HUES64 (cell line): Measurements from ENCODE around the gene PLEKHG4.
A peak's percentile ranks its signal among the peaks of the same experiment; 100 is the strongest.

Experiments
- H3K27ac ChIP-seq: 2 replicates; pipeline ENCODE4 v1.7.0; 2013; ENCODE audit warnings: low read depth, low read length, inconsistent platforms
- H3K27me3 ChIP-seq: 2 replicates; pipeline ENCODE4 v1.6.1; 2013; ENCODE audit warnings: mild to moderate bottlenecking, low read length; ENCODE audit not compliant: insufficient read depth
- H3K36me3 ChIP-seq: 2 replicates; pipeline ENCODE4 v1.6.1; 2013; ENCODE audit warnings: mild to moderate bottlenecking, low read length; ENCODE audit not compliant: insufficient read depth
- H3K4me1 ChIP-seq: 2 replicates; pipeline ENCODE4 v1.6.1; 2013; ENCODE audit warnings: mild to moderate bottlenecking, low read length, moderate library complexity; ENCODE audit not compliant: insufficient read depth
- H3K4me3 ChIP-seq: 2 replicates; pipeline ENCODE4 v1.5.1; 2013; ENCODE audit warnings: mild to moderate bottlenecking, low read length, moderate library complexity
- H3K9ac ChIP-seq: 2 replicates; pipeline ENCODE4 v1.6.1; 2013; ENCODE audit warnings: mild to moderate bottlenecking, low read depth, low read length
- H3K9me3 ChIP-seq: 2 replicates; pipeline ENCODE4 v1.6.1; 2013; ENCODE audit warnings: low read depth, low read length; ENCODE audit not compliant: insufficient read depth
- WGBS: fragments of 150-250, 120-280 bp; methylation state at CpG from one replicate; pipeline ENCODE4 v1.1.7; 2013; ENCODE audit warnings: missing lambda C conversion rate; 5-methylcytosine and 5-hydroxymethylcytosine counted together

The PLEKHG4 gene

DNA sequence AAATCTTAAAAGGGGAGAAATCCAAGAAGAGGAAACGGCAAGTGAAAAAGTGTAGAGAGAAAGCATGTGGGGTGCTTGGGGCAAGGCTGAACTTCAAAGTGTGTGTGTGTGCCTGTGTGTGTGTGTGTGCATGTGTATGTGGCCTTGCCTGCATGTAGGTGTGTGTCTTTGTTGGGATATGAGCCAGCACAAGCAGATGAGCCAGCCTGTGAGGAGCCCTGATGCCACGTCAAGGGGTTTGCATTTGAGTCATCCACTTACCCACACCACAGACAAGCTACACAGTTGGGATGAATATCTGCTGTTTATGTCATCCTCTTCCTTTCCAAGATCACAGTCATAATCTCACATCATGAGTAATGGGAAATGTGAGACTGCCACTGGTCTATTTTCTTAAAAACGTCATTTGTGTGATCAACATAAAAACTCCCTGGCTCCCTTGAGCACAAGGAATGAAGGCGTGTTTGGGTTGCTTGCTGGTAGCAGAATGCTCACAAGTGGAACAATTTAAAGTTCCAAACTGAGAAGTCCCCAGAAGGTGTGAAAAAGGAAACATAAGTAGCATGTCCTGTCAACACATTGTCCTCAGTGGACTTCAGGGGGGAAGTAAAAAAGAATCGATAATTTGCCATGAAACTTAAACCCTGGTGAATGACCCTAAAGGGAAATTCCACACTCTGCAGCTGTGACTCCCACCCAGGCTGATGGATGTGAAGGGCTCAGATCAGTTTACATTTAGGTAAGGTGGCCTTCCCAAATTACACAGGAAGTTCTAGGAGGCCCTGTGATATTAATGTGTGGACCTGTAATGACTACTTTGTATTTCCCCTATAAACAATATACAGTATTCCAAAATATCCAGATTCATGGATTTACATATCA is 32.5 kb downstream of the PLEKHG4 start:
- 95% methylated on average over 5 of the region's 5 CpGs for WGBS
- H3K4me3 ChIP-seq = no peak overlapping the region
- H3K36me3 ChIP-seq = no peaks in the 10 kb centered on the region
- no peaks in the 10 kb centered on the region for H3K27me3 ChIP-seq
- no peak overlapping the region for H3K27ac ChIP-seq
- H3K9ac ChIP-seq = no peak overlapping the region
- H3K4me1 ChIP-seq = no peaks in the 10 kb centered on the region
- no peaks in the 10 kb centered on the region for H3K9me3 ChIP-seq

DNA sequence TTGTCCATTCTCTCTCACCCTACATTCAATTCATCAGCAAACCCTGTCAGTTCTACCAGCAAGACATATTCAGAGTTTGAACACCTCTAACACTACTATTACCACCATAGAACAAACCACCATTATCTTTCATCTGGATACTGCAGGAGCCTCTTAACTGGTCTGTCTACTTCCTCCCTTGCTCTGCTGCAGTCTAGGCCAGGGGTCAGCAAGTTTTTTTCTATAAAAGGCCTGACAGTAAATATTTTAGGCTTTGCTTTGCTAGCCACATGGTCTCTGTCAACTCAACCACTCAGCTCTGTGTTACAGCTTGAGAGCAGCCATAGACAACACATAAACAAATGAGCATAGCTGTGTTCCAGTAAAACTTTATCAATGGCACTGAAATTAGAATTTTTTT is 33.4 kb downstream of the PLEKHG4 start:
- no peak overlapping the region for H3K27ac ChIP-seq
- no peak overlapping the region for H3K9ac ChIP-seq

DNA sequence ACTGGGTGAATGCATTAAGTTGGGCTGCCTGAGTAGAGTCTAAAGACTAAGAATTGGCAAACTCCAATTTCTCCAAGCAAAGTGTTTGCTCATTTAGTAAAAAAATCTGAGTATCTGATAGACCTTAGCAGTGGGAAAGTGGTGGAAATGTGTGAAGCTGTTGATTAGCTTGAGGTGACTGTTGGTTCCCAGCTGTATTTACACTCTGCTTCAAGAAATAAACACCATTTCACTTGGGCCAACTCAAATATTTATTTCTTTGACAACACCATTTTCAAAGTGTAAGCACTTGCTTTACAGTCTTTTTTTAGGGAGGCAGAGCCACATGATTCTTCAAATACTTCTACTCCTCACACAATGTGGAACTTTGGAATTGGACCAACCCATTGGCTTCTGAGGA is 38.5 kb downstream of the PLEKHG4 start:
- Histone ChIP-seq H3K36me3 (no peaks in the 10 kb centered on the region), H3K9ac (no peak overlapping the region), H3K4me1 (no peaks in the 10 kb centered on the region), H3K27ac (no peak overlapping the region), H3K27me3 (peaks cover 11% of the 10 kb centered on the region; the same call in 1 of the 2 replicates), H3K9me3 (no peaks in the 10 kb centered on the region), H3K4me3 (no peak overlapping the region)

More for the DNA sequence above, 33.4 kb downstream of the PLEKHG4 start:
- H3K4me1 ChIP-seq = no peaks in the 10 kb centered on the region
- no peak overlapping the region for H3K4me3 ChIP-seq
- no peaks in the 10 kb centered on the region for H3K27me3 ChIP-seq
- H3K9me3 ChIP-seq = no peaks in the 10 kb centered on the region
- no peaks in the 10 kb centered on the region for H3K36me3 ChIP-seq

DNA sequence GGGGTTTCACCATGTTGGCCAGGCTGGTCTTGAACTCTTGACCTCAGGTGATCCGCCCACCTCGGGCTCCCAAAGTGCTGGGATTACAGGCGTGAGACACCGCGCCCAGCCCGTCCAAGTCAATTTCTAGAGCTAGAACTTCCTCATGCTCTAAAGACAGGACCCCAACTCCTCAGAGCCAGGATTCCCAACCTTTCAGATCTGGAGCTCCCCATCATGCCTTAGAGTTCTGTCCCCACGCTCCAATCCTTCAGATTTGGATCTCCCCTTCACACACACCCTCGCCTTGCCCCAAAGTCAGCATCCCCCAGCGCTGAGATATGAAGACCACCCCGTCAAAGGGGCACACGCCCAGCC is 46.8 kb downstream of the PLEKHG4 start:
- Histone ChIP-seq H3K27me3 (peaks cover 26% of the 10 kb centered on the region; the same call in 1 of the 2 replicates), H3K27ac (no peak overlapping the region), H3K36me3 (no peaks in the 10 kb centered on the region), H3K9me3 (no peaks in the 10 kb centered on the region), H3K4me3 (peak overlapping the region; percentile 58), H3K9ac (peak overlapping the region; percentile 63; the same call in 1 of the 2 replicates), H3K4me1 (no peaks in the 10 kb centered on the region)
- WGBS = 62% methylated on average over 11 of the region's 11 CpGs

DNA sequence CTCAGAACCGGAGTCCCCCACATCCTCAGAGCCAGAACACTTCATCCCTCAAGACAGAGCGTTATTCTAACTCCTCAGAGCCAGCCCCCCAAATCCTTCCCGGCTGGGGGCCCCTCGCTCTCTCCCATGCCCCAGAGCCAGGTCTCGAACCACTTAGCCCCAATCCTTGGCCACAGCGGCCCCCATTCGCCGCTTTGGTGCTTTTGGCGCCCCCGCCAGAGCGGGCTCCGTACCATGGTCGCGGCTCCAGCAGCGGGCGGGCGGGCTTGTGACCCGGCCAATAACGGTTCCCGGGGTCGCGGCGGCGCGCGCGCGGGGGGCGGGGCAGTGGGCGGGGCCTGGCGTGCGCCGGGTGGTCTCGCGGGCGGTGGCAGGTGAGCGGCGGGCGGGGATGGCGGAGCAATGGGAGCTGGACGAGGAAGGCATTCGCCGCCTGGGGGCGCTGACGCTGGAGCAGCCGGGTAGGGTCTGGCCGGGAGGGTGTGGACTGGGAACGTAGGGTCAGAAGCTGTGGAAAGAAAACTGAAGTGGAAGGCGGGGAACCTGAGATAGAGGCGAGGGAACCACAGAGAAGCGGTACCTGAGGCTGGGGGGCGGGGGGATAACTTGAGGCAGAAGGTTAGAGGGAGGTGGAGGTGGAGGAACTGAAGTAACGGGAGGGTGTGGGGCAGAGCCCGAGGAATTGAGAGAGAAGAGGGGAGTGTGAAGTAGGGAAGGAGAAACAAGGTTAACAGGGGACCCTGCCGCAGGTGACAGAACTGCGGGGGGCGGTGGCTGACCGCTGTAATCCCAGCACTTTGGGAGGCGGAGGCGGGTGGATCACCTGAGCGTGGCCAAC is 47.4 kb downstream of the PLEKHG4 start, which contains the start of the genes KCTD19 and LRRC36:
Gene KCTD19 (minus strand): TSS at position 270 of the 838 bp plus-strand sequence. CDS start 34 bp downstream, at position 236.
Gene LRRC36 (plus strand): TSS at position 344 of the 838 bp plus-strand sequence. CDS start 48 bp downstream, at position 392.
- Histone ChIP-seq H3K36me3 (no peaks in the 10 kb centered on the region), H3K9me3 (no peaks in the 10 kb centered on the region), H3K4me1 (no peaks in the 10 kb centered on the region), H3K27me3 (peaks cover 24% of the 10 kb centered on the region; the same call in 1 of the 2 replicates), H3K27ac (no peak within 1 kb of the TSS), H3K9ac (peak within 1 kb of the TSS; percentile 63; the same call in 1 of the 2 replicates), H3K4me3 (peak within 1 kb of the TSS; percentile 58)
- WGBS = 4% methylated on average over 61 of the region's 61 CpGs

DNA sequence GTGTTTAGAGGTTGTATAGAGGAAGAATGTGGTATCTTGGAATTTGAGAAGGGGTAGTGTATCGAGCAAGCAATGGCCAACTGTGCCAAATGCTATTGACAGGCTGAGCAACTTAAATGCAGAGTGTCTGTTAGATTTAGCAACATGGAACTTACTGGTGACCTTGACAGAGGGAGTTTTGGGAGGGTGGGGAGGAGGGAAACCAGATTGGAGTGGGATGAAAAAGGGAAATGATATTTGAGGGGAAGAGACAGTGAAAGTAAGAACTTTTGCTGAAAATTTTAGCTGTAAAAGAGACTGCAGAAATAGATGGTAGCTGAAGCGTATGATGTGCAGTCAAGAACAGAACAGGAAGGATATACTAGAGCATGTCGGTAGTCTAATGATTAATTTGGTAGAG is 48.4 kb downstream of the PLEKHG4 start:
- 91% methylated on average over 3 of the region's 3 CpGs for WGBS
- Histone ChIP-seq H3K27ac (no peak overlapping the region), H3K27me3 (peaks cover 22% of the 10 kb centered on the region; the same call in 1 of the 2 replicates), H3K9ac (no peak overlapping the region), H3K9me3 (no peaks in the 10 kb centered on the region), H3K4me3 (no peak overlapping the region), H3K4me1 (no peaks in the 10 kb centered on the region), H3K36me3 (no peaks in the 10 kb centered on the region)

DNA sequence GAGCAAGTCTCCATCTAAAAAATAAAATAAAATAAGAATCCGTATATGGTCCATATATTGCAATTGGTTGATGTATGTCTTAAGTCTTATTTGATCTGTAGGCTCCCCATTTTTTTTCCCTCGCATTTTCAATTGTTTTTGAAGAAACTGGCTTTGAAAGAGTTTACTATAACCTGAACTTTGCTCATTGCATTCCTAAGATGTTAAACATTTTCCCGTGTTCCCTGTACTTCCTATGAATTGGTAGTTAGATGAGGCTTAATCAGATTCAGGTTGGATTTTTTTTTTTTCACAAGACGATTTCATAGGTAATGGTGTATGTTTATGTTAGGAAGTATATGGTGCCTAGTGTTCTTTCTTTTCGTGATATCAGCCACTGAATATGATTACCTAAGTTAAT is 50.6 kb downstream of the PLEKHG4 start:
- Histone ChIP-seq H3K36me3 (no peaks in the 10 kb centered on the region), H3K4me3 (no peak overlapping the region), H3K9ac (no peak overlapping the region), H3K4me1 (no peaks in the 10 kb centered on the region), H3K9me3 (no peaks in the 10 kb centered on the region), H3K27me3 (peaks cover under 1% of the 10 kb centered on the region; the same call in 1 of the 2 replicates), H3K27ac (no peak overlapping the region)
- WGBS = 90% methylated on average over 5 of the region's 5 CpGs

DNA sequence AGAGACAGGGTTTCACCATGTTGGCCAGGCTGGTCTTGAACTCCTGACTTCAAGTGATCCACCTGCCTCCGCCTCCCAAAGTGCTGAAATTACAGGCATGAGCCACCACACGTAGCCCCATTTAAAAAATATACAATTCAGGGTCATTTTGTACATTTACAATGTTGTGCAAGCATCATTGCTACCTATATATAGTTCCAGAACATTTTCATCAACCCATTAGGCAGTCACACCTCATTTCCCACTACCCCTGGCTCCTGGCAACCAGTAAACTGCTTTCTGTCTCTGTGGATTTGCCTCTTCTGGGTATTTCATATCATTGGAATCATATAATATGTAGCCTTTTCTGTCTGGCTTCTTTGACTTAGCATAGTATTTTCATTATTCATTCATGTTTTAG is 54.0 kb downstream of the PLEKHG4 start:
- no peaks in the 10 kb centered on the region for H3K27me3 ChIP-seq
- WGBS = 54% methylated on average over 2 of the region's 2 CpGs
- H3K4me3 ChIP-seq = no peak overlapping the region
- H3K9me3 ChIP-seq = no peaks in the 10 kb centered on the region
- H3K36me3 ChIP-seq = no peaks in the 10 kb centered on the region
- H3K9ac ChIP-seq = no peak overlapping the region
- H3K4me1 ChIP-seq = no peaks in the 10 kb centered on the region
- no peak overlapping the region for H3K27ac ChIP-seq

DNA sequence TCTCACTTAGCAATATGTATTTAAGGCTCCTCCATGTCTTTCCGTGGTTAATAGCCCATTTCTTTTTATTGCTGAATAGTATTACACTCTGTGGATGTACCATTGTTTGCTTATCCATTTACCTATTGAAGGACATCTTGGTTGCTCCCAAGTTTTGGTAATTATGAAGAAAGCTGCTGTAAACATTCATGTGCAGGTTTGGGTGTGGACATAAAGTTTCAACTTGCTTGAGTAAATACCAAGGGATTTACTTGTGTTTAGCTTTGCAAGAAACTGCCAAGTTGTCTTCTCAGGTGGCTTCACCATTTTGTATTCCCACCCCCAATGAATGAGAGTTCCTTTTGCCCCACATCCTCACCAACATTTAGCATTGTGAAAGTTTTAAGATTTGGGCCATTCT is 56.8 kb downstream of the PLEKHG4 start:
- no CpG with 5 or more reads among the region's 1 CpG for WGBS

DNA sequence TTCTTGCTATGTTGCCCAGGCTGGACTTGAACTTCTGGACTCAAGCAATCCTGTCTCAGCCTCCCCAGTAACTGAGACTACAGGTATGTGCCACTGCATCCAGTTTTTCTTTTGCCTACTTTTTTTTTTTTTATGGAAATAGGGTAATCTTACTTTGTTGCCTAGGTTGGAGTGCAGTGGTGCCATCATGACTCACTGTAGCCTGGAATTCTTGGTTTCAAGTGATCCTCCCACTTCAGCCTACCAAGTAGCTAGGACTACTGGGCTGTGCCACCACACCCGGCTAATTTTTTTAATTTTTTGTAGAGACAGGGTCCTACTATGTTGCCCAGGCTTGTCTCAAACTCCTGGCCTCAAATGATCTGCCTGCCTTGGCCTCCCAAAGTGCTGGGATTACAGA is 57.3 kb downstream of the PLEKHG4 start:
- WGBS = 96% methylated on average over 1 of the region's 1 CpG
- Histone ChIP-seq H3K27me3 (no peaks in the 10 kb centered on the region), H3K9me3 (no peaks in the 10 kb centered on the region), H3K4me3 (no peak overlapping the region), H3K4me1 (no peaks in the 10 kb centered on the region), H3K9ac (no peak overlapping the region), H3K36me3 (no peaks in the 10 kb centered on the region), H3K27ac (no peak overlapping the region)

More for the DNA sequence above, 56.8 kb downstream of the PLEKHG4 start:
- H3K27ac ChIP-seq = no peak overlapping the region
- H3K9me3 ChIP-seq = no peaks in the 10 kb centered on the region
- H3K4me1 ChIP-seq = no peaks in the 10 kb centered on the region
- no peak overlapping the region for H3K4me3 ChIP-seq
- no peaks in the 10 kb centered on the region for H3K36me3 ChIP-seq
- no peak overlapping the region for H3K9ac ChIP-seq
- H3K27me3 ChIP-seq = no peaks in the 10 kb centered on the region
